ENCODE data around the gene NRXN3. TPM values are rescaled to one million over a fixed set of nuclear protein-coding genes. Genes with fewer than 3 reads are reported as not detected.
A peak's percentile ranks its signal among the peaks of the same experiment; 100 is the strongest.

NRXN3 gene
- total RNA-seq, 4 donors from 2014 or later = 4.1 to 11.9 (median 5.8) TPM

- Histone ChIP-seq H3K9me3 (no peaks in the 10 kb centered on the region), H3K36me3 (no peaks in the 10 kb centered on the region), H3K4me3 (peak overlapping the region; percentile 33 to 59 (median 44)), H3K27ac (peak overlapping the region in 3 of 4 donors; percentile 55 to 70 (median 65)), H3K27me3 (peaks cover 56% of the 10 kb centered on the region), H3K4me1 (peaks cover 0 to 19% (median 7%) of the 10 kb centered on the region in 4 donors)
- in situ Hi-C loops (cut with MboI; ENCODE audit: low pct_ligation_motif_present in 1 of 4, low pct_unique_long_range_greater_than_20kb in 1 of 4, low sequenced_read_pairs in 3 of 4) = no loop called here
- DNase-seq = no peak
- 29 to 60% methylated on average over 1 to 18 of the region's 18 CpGs for WGBS, 2 donors (ENCODE audit: low coverage in 1 of 2)
- intact Hi-C loops (cut with DNase I; ENCODE audit: low total_unique reads) = no loop called here
- TF ChIP-seq POLR2AphosphoS5 (IDR thresholded peaks at IDR 0.05) = no peak
- no peak for TF ChIP-seq POLR2A (IDR thresholded peaks at IDR 0.05)
- no peak for TF ChIP-seq CTCF (IDR thresholded peaks at IDR 0.05)
- TF ChIP-seq EP300 (IDR thresholded peaks at IDR 0.05; ENCODE audit: low read depth) = no peak
Observed at GRCh38 chr14:79278286-79278797, 1108.2 kb downstream of the NRXN3 start.

- in situ Hi-C loops (cut with MboI; ENCODE audit: low pct_ligation_motif_present in 1 of 4, low pct_unique_long_range_greater_than_20kb in 1 of 4, low sequenced_read_pairs in 3 of 4) (no loop called here), intact Hi-C loops (cut with DNase I; ENCODE audit: low total_unique reads) (no loop called here)
- DNase-seq = peak; percentile 82
- Histone ChIP-seq H3K4me1 (peaks cover 0 to 19% (median 7%) of the 10 kb centered on the region in 4 donors), H3K9me3 (no peaks in the 10 kb centered on the region), H3K27me3 (peaks cover 59% of the 10 kb centered on the region), H3K36me3 (no peaks in the 10 kb centered on the region), H3K4me3 (peak overlapping the region; percentile 33 to 59 (median 44)), H3K27ac (peak overlapping the region; percentile 55 to 70 (median 62))
- 6% methylated on average over 63 of the region's 67 CpGs; no CpG with 5 or more reads in 1 of the 2 donors for WGBS, 2 donors (ENCODE audit: low coverage in 1 of 2)
- TF ChIP-seq CTCF (IDR thresholded peaks at IDR 0.05) = no peak
- peak; percentile 65 to 82 (median 78) for TF ChIP-seq POLR2AphosphoS5 (IDR thresholded peaks at IDR 0.05)
- peak; percentile 26 for TF ChIP-seq POLR2A (IDR thresholded peaks at IDR 0.05)
Observed at GRCh38 chr14:79278798-79279644, 1108.8 kb downstream of the NRXN3 start.

- intact Hi-C loops (cut with DNase I; ENCODE audit: low total_unique reads) (no loop called here), in situ Hi-C loops (cut with MboI; ENCODE audit: low pct_ligation_motif_present in 1 of 4, low pct_unique_long_range_greater_than_20kb in 1 of 4, low sequenced_read_pairs in 3 of 4) (no loop called here)
Observed at GRCh38 chr14:79279645-79280597, 1109.7 kb downstream of the NRXN3 start.

More at GRCh38 chr14:79279645-79280597, 1109.7 kb downstream of the NRXN3 start:
- Histone ChIP-seq H3K27ac (peak overlapping the region; percentile 55 to 70 (median 62)), H3K4me1 (peaks cover 0 to 19% (median 7%) of the 10 kb centered on the region in 4 donors), H3K4me3 (peak overlapping the region; percentile 33 to 59 (median 43)), H3K27me3 (peaks cover 59% of the 10 kb centered on the region), H3K9me3 (no peaks in the 10 kb centered on the region), H3K36me3 (no peaks in the 10 kb centered on the region)
- TF ChIP-seq EP300 (IDR thresholded peaks at IDR 0.05; ENCODE audit: low read depth) (no peak), POLR2AphosphoS5 (IDR thresholded peaks at IDR 0.05) (no peak), POLR2A (IDR thresholded peaks at IDR 0.05) (no peak), CTCF (IDR thresholded peaks at IDR 0.05) (no peak)
- WGBS, 2 donors (ENCODE audit: low coverage in 1 of 2) = 13% methylated on average over 18 to 41 of the region's 41 CpGs
- DNase-seq = peak; percentile 9
